NT2/D1 (cell line): ENCODE results near the gene ZBTB34.

ENCODE experiments used
- DNase-seq: peaks from one replicate; pipeline ENCODE4 v3.0.0-alpha.2; 2011; ENCODE audit warnings: low read depth, low spot score
- H3K27me3 ChIP-seq: 2 replicates; pipeline ENCODE4 v1.6.0; 2011; ENCODE audit warnings: mild to moderate bottlenecking; ENCODE audit not compliant: insufficient read length, insufficient read depth
- H3K36me3 ChIP-seq: 2 replicates; pipeline ENCODE4 v1.6.1; 2011; ENCODE audit warnings: mild to moderate bottlenecking, low read length, mixed read lengths; ENCODE audit not compliant: insufficient read depth, insufficient read length
- H3K4me1 ChIP-seq: 2 replicates; pipeline ENCODE4 v1.5.1; 2011; ENCODE audit not compliant: insufficient read depth, insufficient read length
- H3K4me3 ChIP-seq: 2 replicates; pipeline ENCODE4 v1.5.1; 2011; ENCODE audit warnings: low read depth; ENCODE audit not compliant: insufficient read length
- H3K9ac ChIP-seq: 2 replicates; pipeline ENCODE4 v1.6.0; 2011; ENCODE audit warnings: low read depth; ENCODE audit not compliant: insufficient read length
- H3K9me3 ChIP-seq: 2 replicates; pipeline ENCODE4 v1.5.1; 2011; ENCODE audit warnings: mild to moderate bottlenecking, low read length; ENCODE audit not compliant: insufficient read depth
- SUZ12 ChIP-seq: IDR thresholded peaks from 2 replicates; pipeline ENCODE4 v1.6.1; 2011; ENCODE audit not compliant: insufficient read length, insufficient read depth; ENCODE audit errors: extremely low read depth
- YY1 ChIP-seq: IDR thresholded peaks from 2 replicates; pipeline ENCODE4 v1.6.1; 2011; ENCODE audit not compliant: insufficient read length, insufficient read depth
- ZNF274 ChIP-seq: IDR thresholded peaks from 2 replicates; pipeline ENCODE4 v1.6.1; 2011; ENCODE audit warnings: mild to moderate bottlenecking, low read depth, low read length

Gene ZBTB34

DNA sequence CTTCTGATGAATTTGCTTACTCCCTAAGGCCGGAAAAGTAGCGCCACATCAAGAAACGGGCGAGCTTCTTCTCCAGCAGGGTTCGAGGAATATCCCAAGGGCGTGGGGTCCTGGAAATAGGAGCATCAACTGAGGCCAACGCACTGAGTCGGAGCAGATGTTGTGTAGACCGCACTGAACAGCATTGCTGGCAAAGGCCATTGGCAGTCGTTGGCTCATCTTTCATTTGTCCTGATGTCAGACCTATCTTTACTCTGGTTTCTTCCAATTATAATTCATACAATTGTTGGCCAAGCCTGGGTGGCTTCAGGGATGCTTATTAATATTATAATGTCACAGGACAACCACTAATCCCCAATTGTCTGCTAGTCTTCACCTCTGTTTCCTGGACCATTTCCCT, 26.5 kb downstream of the ZBTB34 start:
- DNase-seq: no peak
- Histone ChIP-seq H3K27me3 (no peaks in the 10 kb centered on the region), H3K4me1 (peaks cover 11% of the 10 kb centered on the region), H3K4me3 (no peak overlapping the region), H3K36me3 (peaks cover 16% of the 10 kb centered on the region), H3K9ac (no peak overlapping the region), H3K9me3 (no peaks in the 10 kb centered on the region)
- TF ChIP-seq SUZ12 (no peak), ZNF274 (no peak), YY1 (no peak)

- Histone ChIP-seq H3K9me3 (no peaks in the 10 kb centered on the region), H3K9ac (no peak overlapping the region), H3K36me3 (no peaks in the 10 kb centered on the region), H3K4me3 (no peak overlapping the region), H3K4me1 (peaks cover 2% of the 10 kb centered on the region), H3K27me3 (no peaks in the 10 kb centered on the region)
- TF ChIP-seq SUZ12 (no peak), ZNF274 (no peak), YY1 (no peak)
- DNase-seq: no peak
Measured at GRCh38 chr9:126891676-126892075, 31.2 kb downstream of the ZBTB34 start.

DNA sequence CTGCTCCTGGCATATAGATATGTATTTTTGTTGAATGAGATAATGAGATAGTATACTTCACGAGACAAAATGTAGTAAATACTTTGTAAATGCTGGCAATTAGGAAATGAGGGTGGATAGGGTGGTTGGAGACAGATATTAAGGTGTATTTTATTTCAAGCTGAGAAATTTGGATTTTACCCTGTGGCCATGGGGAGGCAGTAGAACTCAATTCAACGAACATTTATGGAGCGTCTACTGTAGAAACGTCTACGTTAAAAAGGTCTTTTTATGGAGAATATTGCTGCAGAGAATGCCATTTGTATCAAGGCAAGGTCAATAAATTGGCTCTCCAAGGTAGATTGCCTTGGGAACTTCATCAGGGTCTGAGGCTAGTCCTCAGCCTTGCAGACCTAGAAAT, 32.6 kb downstream of the ZBTB34 start:
- Histone ChIP-seq H3K36me3 (no peaks in the 10 kb centered on the region), H3K9ac (no peak overlapping the region), H3K4me3 (no peak overlapping the region), H3K9me3 (no peaks in the 10 kb centered on the region), H3K27me3 (no peaks in the 10 kb centered on the region), H3K4me1 (peaks cover 2% of the 10 kb centered on the region)
- TF ChIP-seq SUZ12 (no peak), ZNF274 (no peak), YY1 (no peak)
- no peak for DNase-seq

DNA sequence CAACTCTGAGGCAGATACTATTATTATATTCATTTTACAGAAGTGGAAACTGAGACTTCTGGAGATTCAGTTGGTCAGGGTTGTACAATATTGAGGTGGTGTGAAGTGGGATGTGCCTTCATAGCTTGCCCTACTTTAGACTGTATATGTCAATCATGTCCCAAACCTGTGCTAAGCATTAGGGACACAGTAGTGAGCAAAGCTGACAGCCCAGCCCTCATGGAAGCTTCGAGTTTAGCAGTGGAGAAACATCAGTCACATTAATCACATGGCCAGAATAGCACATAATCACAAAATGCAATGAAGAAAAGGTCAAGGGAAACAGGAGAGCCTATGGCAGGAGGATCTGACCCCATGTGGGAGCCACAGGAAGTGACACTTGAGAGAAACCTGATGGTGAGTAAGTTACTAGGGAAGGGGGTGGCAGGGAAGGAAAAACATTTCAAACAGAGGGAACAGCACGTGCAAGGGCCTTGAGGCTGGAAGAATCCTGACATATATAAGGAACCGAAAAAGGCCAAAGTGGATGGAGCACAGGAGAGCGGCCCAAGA, 33.7 kb downstream of the ZBTB34 start:
- Histone ChIP-seq H3K27me3 (no peaks in the 10 kb centered on the region), H3K36me3 (no peaks in the 10 kb centered on the region), H3K9ac (no peak overlapping the region), H3K4me1 (peaks cover 2% of the 10 kb centered on the region), H3K4me3 (no peak overlapping the region), H3K9me3 (no peaks in the 10 kb centered on the region)
- DNase-seq: no peak
- TF ChIP-seq SUZ12 (no peak), YY1 (no peak), ZNF274 (no peak)

DNA sequence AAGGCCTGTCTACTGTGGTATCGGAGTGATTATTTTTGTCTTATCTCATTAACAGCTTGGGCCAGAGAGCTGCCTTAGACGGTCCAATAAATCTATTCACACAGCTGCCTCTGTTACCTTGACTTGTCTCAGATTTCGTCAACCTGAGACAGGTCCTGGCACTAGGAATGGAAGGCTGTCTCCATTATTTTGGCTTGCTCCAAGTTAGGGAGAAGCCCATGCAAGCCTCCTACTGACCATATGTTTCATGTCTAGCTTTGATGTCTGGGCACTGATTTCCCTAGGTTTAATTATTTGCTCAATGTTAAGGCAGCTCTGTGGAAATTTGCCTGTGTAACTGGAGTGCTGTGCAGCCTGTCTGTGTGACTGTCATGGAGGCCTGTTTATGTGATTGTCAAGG, 41.8 kb downstream of the ZBTB34 start:
- peaks cover 2% of the 10 kb centered on the region for H3K4me1 ChIP-seq
- TF ChIP-seq YY1 (no peak), ZNF274 (no peak)
- DNase-seq: no peak
- H3K27me3 ChIP-seq: no peaks in the 10 kb centered on the region
- no peaks in the 10 kb centered on the region for H3K36me3 ChIP-seq
- H3K9ac ChIP-seq: no peak overlapping the region
- H3K9me3 ChIP-seq: no peaks in the 10 kb centered on the region
- no peak overlapping the region for H3K4me3 ChIP-seq

DNA sequence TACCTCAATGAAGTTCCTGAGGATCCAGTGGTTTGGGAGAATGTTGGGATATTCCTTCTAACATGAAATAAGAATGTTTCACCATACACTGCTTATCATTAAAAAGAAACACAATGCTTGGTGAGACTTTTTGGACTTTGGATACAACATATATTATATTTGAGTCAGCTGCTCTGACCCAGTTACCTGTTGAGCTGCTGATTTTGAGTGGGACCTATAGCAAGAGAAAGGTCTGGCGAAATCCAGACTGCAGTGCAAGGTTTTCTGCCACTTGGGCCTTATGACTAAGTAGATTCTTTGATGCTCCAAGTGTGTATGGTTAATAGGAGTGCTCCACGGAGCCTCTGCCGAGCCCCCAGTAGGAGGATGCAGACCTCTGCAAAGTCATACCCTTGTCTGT, 44.1 kb downstream of the ZBTB34 start:
- Histone ChIP-seq H3K4me1 (peaks cover 2% of the 10 kb centered on the region), H3K9me3 (no peaks in the 10 kb centered on the region), H3K36me3 (no peaks in the 10 kb centered on the region), H3K4me3 (no peak overlapping the region), H3K27me3 (no peaks in the 10 kb centered on the region), H3K9ac (no peak overlapping the region)
- no peak for DNase-seq
- no peak for TF ChIP-seq SUZ12
- no peak for TF ChIP-seq YY1
- TF ChIP-seq ZNF274: no peak

DNA sequence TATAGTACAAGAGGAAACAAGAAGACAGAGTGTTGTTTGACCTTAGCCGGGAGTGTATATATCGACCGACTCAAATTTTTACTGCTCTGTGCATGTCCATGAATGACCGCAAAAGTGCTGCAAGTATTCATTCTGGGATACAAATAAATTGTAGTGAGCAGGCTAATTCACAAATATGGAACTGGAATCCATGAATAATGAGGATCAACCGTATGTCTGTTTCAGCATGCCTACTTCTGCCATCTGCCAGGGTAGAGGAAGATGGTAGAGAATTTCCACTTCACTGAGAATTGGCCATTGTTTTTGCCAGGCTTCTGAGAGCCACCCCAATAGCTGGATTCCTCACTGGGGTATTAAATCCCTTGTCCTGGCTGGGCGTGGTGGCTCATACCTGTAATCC, 45.7 kb downstream of the ZBTB34 start:
- Histone ChIP-seq H3K9ac (no peak overlapping the region), H3K27me3 (peaks cover 1% of the 10 kb centered on the region), H3K36me3 (no peaks in the 10 kb centered on the region), H3K4me1 (peaks cover 2% of the 10 kb centered on the region), H3K9me3 (no peaks in the 10 kb centered on the region), H3K4me3 (no peak overlapping the region)
- no peak for DNase-seq
- TF ChIP-seq ZNF274: no peak
- no peak for TF ChIP-seq SUZ12
- TF ChIP-seq YY1: no peak
